Erythroblast (primary cell): ENCODE results near the gene BRD9.
"Not testable (repeated sequence)": the region's sequence is repeated elsewhere in the genome, so short reads cannot be mapped to it uniquely, and the experiment has no call there.

Source experiments
- GATA1 ChIP-seq: IDR thresholded peaks from 2 replicates; pipeline ENCODE4 v1.6.1; 2011; ENCODE audit warnings: low read depth, mild to moderate bottlenecking, control low read depth, low read length, moderate library complexity
- POLR2A ChIP-seq: IDR thresholded peaks from 2 replicates; pipeline ENCODE4 v1.6.1; 2011; ENCODE audit warnings: mild to moderate bottlenecking, low read length

DNA sequence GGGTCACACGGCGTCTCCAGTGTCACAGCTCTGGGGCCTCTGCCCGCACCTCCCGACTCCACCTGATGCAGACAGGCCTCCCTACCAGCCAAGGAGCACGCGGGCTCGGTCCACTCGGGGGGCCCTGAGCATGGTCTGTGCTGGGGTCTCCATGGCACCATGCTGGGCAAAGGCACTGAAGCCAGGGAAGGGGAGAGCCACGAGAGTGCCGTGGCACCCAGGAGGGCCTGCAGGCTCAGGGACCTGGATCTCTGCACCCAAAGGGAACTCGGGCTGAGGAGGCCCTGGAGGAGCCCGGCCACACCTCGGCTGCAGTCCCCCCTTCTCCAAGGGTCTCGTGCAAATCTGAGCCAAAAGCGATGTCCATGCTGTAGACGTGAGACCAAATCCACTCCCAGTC is 48.2 kb downstream of the BRD9 start:
- not testable (repeated sequence) for TF ChIP-seq POLR2A, GATA1
